Left forelimb (tissue), 1 donor: ENCODE measurements around the gene ARHGAP1.

Experiments used
- DNase-seq: peaks from one replicate; pipeline ENCODE4 v3.0.0-alpha.2; 2018; ENCODE audit warnings: low spot score

ARHGAP1 gene

GRCh38 chr11:46694072-46694471 lies 6.3 kb downstream of the ARHGAP1 start:
- DNase-seq: no peak

- DNase-seq: no peak
Measured at GRCh38 chr11:46693597-46694012, 6.8 kb downstream of the ARHGAP1 start.

- no peak for DNase-seq
Measured at GRCh38 chr11:46692450-46692849, 8.0 kb downstream of the ARHGAP1 start.

GRCh38 chr11:46690702-46691101 lies 9.7 kb downstream of the ARHGAP1 start:
- no peak for DNase-seq

- DNase-seq: no peak
Measured at GRCh38 chr11:46686886-46687795, 13.3 kb downstream of the ARHGAP1 start.

GRCh38 chr11:46684367-46684766 lies 16.1 kb downstream of the ARHGAP1 start:
- DNase-seq: no peak

GRCh38 chr11:46682773-46683752 lies 17.4 kb downstream of the ARHGAP1 start:
- DNase-seq: no peak

GRCh38 chr11:46681814-46682213 lies 18.6 kb downstream of the ARHGAP1 start:
- DNase-seq: no peak

- no peak for DNase-seq
Measured at GRCh38 chr11:46680815-46681214, 19.6 kb downstream of the ARHGAP1 start.

GRCh38 chr11:46680164-46680760 lies 20.2 kb downstream of the ARHGAP1 start:
- no peak for DNase-seq

GRCh38 chr11:46679241-46680163 lies 20.9 kb downstream of the ARHGAP1 start:
- no peak for DNase-seq

- DNase-seq: no peak
Measured at GRCh38 chr11:46678741-46679130, 21.7 kb downstream of the ARHGAP1 start.

- DNase-seq: no peak
Measured at GRCh38 chr11:46677991-46678740, 22.3 kb downstream of the ARHGAP1 start.

- no peak for DNase-seq
Measured at GRCh38 chr11:46677169-46677568, 23.2 kb downstream of the ARHGAP1 start.

GRCh38 chr11:46676436-46677158 lies 23.8 kb downstream of the ARHGAP1 start:
- no peak for DNase-seq

- no peak for DNase-seq
Measured at GRCh38 chr11:46675949-46676348, 24.5 kb downstream of the ARHGAP1 start.

- no peak for DNase-seq
Measured at GRCh38 chr11:46675288-46675851, 25.0 kb downstream of the ARHGAP1 start.

- DNase-seq: peak; percentile 75
Measured at GRCh38 chr11:46674463-46675287, 25.7 kb downstream of the ARHGAP1 start.
